NCI-H1694 (cell line): ENCODE measurements around the gene EPHA2.

ENCODE experiments used
- DNase-seq: peaks from one replicate; lab custom pipeline; 2025; lab: John Stamatoyannopoulos, UW

EPHA2 gene

GRCh38 chr1:16149702-16150488 lies 6.0 kb downstream of the EPHA2 start:
- no peak for DNase-seq

GRCh38 chr1:16149146-16149545 lies 6.7 kb downstream of the EPHA2 start:
- no peak for DNase-seq

GRCh38 chr1:16148329-16149092 lies 7.4 kb downstream of the EPHA2 start:
- no peak for DNase-seq

GRCh38 chr1:16147156-16147926 lies 8.5 kb downstream of the EPHA2 start:
- no peak for DNase-seq

GRCh38 chr1:16146279-16147155 lies 9.4 kb downstream of the EPHA2 start:
- no peak for DNase-seq

GRCh38 chr1:16145662-16146278 lies 10.1 kb downstream of the EPHA2 start:
- DNase-seq, result no peak

GRCh38 chr1:16145030-16145661 lies 10.7 kb downstream of the EPHA2 start:
- DNase-seq, result no peak

- DNase-seq, result no peak
These were observed 11.4 kb downstream of the EPHA2 start for GRCh38 chr1:16144325-16145029.

- DNase-seq, result no peak
These were observed 12.1 kb downstream of the EPHA2 start for GRCh38 chr1:16143566-16144324.

- no peak for DNase-seq
These were observed 12.8 kb downstream of the EPHA2 start for GRCh38 chr1:16143005-16143565.

GRCh38 chr1:16142383-16142995 lies 13.4 kb downstream of the EPHA2 start:
- DNase-seq, result no peak

- no peak for DNase-seq
These were observed 14.1 kb downstream of the EPHA2 start for GRCh38 chr1:16141573-16142336.

GRCh38 chr1:16140068-16140596 lies 15.7 kb downstream of the EPHA2 start:
- no peak for DNase-seq

- no peak for DNase-seq
These were observed 16.4 kb downstream of the EPHA2 start for GRCh38 chr1:16139473-16139962.

GRCh38 chr1:16138772-16139221 lies 17.1 kb downstream of the EPHA2 start:
- no peak for DNase-seq

GRCh38 chr1:16137890-16138467 lies 17.9 kb downstream of the EPHA2 start:
- no peak for DNase-seq

- DNase-seq, result no peak
These were observed 20.4 kb downstream of the EPHA2 start for GRCh38 chr1:16135501-16135900.
